SIG-M5 (cell line): Measurements from ENCODE around the gene NRCAM.

Experiments used
- DNase-seq: peaks from one replicate; lab custom pipeline; 2025; lab: John Stamatoyannopoulos, UW

Gene NRCAM

DNA sequence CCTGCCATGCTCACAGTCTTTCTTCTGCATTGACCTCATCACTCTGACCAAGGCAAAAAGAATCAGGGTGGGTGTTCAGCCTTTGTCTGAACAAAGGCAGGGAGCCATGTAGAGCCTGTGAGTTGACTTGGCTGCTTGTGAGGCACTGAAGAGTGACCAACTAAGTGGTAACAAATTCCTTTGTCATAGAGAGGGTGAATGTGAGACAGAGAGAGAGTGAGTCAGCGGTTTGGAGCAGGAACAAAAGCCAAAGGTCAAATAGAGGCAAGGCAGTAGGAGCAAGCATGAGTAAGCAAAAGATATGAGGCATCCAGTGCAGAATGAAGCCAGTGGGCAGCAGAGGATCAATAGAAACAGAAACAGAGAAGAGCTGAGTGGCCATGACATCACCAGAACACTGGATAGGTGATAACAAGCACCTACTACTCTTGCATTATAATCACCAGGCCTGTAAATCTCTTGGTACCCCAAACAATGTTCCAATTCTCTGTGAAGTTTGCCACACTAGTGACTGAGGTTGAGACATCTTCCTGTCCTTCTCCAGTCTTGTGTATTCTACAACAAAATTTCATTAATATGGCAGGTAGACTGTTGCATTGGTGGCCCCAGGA lies 209.9 kb downstream of the NRCAM start:
- DNase-seq, result no peak

DNA sequence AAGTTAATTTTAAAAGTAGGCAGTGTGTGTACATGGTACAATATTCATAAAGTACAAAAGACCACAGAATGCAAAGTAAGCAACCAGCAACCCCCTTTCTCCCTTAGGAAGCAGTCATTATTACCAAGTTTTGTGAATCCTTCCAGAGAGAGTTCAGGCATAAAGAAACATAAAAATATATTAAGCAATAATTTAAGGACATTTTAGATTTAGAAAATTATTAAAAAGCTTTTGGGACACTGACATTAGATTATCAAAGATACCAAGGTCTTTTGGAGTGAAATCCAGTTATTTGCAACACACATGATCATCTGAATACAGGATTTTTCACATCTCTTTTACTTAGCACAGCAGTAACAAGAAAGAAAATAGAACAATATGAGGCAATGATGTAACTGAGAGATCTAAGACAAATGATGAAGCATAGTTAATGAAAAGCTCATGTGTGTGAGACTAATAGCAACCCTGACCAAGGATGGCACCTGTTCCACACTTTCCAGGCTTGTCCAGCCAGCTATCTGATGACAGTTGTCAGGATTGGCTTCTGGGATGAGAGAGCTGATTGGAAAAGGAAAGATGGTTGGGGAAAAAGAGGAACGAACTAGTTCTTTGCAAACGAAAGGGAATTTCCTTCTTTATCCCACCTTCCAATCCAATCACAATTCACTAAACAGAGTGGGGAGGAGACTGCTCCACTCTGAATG lies 210.6 kb downstream of the NRCAM start:
- no peak for DNase-seq

DNA sequence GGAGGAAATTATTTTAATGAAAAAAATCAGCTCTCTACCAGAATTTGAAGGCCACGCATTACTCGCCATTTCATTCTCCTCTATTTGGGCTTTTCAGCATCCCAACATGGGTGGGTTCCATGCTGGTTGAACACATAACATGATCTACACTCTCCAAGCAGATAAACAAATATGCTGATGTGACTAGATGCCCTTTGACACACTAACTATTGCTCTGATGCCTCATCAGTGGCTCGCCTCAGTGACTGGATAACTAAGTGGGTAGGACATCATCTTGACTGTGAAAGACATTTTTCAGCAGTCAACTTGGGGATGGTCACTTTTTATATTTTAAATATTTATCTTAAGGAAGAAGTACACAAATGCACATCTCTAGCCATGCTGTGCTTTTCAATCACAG lies 212.1 kb downstream of the NRCAM start:
- DNase-seq, result no peak

DNA sequence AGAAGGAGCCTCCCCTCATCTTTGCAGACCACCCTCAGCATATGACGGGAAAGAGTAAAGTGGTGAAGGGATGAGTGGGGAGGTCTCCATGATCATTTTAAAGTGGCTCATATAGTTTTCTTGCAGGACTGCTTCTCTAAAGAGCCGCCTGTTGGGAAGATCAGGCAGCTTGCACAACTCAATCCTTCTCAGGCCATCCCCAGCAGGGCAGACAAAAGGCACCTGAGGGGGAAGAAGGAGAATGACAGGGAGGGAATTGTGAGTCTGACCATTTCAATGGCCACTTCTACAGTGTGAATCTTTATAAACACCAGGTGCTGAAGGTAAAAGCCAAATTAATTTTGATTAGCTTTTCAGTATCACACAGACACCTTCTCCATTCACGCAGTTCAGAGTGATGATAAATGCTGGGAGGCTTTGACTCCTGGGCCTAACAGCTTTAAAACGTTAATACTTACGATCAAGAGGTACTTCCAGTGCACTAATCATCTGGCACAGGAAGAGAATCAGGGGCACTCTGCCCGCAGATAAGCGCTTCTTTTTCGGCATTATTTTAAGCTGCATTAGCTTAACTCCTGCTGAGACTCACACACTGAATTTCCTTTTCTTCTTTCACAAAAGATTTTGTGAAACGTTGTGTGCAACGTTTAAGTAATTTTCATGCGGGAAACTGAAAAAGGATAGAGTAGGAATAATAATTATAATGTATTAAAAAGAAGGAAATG lies 216.6 kb downstream of the NRCAM start:
- no peak for DNase-seq

DNA sequence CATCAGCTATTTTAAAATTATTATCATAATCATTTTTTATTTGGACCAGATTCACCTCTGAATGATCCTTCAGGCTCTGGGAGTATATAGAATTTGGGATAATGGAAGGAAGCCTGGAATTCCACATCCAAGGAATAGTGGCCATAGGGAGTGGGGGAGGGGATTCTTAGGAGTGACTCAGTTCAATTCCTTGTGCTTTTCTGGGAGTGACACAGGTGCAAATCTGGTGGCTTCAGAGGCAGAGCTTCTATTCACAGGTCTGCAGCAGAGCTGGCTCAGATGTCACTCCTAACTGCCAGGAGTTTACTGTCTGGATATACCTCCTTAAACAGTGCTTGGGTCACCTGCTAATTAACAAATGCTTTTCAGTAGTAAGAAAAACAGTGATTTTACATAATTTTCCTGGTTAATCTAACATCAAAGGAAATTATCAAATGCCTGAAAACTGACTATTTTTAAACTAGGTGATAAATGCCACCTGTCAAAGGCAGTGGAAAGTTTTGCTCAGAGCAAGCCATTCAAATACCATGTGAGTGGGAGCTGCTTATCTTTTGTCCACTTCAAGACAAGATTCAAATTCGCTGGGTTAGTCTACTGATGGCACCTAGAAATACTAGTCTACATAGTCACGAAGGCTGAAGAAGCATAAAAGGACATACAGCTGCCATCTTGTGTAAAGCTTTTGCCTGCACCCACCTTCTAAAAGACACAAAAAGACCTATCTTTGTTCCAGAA lies 219.4 kb downstream of the NRCAM start:
- DNase-seq, result no peak

DNA sequence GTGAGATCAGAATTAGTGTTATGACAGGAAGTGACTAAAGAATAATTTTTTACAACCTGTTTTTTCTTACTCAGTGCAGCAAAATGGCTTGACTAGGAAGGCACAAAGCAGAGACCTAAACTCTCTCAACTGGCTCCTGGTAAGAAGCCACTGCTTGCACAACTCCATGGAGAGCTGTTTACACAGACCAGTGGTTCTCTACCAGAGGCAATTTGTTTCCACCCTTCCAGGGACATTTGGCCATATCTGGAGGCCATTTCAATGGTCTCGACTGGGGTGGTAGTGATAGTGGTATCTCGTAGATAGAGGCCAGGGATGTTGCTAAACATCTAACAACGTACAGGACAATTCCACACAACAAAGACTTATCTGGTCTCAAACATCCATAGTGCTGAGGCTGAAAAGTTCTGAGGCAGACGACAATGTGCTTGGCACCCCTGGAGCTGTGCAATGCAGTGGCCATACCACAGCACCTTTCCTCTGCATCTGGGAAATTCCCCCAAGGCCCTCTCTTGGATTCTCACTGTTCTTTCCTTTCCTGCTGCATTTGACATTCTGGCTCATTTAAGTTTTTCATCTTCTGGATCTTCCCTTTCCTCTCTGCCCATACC lies 220.7 kb downstream of the NRCAM start:
- no peak for DNase-seq

DNA sequence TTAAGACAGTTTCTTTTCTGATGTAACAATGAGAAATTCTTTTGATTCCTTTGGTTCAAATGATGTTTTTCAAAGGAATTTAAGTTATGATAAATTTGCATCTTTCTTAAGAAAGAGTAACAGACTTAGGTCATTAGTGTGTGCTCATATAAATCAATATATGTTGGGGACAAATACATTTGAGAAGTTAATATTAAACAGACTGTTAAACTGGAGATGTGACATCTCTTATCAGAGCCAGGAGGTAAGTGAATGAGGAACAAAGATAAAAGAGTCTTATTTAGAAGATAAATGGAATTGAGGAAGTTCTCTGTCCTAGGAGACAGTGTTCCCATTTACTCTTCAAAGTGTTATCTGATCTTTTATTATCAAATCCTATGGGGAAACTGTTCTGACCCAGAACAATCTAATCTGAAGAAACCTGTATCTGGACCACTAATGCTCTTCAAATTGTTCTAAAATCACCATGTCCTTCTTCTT lies 221.2 kb downstream of the NRCAM start:
- DNase-seq, result no peak

DNA sequence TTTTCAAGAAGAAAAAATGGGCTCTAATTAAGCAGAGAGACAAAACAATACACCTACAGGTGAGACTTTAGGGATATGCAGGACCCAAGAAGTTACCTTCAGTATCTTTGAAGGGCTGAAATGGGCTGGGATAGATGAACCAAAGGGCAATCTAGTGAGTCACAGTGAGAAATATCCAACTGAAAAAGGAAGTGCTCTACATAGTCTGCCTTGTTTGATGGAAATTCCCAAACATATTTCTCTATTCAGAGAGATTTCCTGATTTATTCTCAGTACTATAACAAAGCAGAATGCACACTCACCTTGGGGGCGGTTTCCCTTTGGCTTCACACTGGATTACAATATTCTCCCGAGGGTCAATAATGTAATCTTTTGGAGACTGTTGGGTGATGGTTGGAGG lies 222.0 kb downstream of the NRCAM start:
- DNase-seq, result no peak

DNA sequence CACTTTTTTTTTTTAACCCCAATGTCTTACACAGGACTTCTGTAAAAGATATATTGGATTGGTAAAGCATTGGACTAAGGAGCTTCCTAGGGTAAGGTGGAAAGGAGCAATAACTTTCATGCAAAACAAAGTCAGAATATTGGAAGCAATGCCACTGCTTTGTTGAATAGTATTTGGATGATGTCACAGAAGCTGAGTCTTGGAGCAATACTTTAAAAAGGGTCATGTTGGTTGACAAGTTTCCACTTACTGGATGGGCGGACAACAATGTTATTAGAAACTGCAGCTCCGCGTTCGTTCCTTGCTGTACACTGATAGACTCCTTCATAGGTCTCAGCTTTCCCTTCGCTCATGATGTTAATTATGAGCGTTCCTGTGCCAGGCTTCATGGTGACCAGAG lies 224.2 kb downstream of the NRCAM start:
- no peak for DNase-seq

DNA sequence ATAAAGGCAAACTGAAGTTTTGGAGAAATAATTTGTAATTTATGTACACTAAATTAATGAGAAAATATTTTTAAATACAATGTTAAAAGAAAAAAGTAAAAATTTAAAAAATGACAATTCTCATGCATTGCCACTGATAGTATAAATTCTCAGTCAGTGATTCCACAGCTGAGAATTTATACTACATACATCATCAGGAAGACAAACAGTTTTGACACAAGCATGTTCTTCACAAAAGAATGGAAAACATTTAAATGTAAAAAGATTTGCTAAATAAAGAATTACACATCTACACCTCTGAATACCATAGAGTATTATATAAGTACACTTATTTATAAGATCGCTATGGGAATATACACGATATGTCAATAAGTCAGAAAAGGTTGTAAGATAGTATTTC lies 225.0 kb downstream of the NRCAM start:
- DNase-seq, result no peak

DNA sequence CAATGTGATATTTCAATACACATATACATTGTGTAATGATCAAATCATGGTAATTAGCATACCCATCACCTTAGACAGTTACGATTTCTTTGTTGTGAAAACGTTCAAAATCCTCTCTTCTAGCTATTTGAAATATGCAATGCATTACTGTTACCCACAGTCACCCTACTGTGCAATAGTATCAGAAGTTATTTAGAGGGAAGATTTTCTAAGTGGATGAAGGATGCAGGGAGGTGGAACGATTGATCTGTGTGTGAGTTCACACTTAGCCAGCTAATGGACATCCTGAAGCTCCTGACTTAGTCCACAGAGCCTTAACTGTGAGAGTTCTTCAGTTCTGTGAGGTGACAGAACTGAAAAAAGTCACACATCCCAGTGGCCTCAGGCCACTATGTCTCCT lies 228.9 kb downstream of the NRCAM start:
- no peak for DNase-seq

DNA sequence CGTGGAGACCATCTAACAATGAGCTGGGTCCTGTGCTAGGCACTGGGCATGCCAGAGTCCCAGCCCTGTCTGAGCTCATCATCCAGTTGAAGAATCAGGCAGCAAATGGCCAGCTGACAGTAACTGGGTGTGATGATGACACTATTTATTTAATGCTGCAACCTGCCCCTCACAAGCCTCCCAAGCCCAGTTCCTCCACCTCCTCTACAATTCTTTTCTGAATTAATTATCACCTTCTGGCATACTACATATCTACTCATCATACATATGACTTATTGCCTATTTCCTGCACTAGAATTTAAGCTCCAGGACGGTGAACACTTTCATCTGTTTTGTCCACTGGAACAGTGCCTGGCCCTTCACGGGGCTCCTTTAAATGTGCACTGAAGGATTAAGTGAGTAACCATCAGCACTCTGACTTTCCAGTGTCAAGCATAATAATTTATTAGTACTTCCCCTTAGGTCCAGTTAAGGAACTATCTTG lies 229.4 kb downstream of the NRCAM start:
- DNase-seq, result no peak

DNA sequence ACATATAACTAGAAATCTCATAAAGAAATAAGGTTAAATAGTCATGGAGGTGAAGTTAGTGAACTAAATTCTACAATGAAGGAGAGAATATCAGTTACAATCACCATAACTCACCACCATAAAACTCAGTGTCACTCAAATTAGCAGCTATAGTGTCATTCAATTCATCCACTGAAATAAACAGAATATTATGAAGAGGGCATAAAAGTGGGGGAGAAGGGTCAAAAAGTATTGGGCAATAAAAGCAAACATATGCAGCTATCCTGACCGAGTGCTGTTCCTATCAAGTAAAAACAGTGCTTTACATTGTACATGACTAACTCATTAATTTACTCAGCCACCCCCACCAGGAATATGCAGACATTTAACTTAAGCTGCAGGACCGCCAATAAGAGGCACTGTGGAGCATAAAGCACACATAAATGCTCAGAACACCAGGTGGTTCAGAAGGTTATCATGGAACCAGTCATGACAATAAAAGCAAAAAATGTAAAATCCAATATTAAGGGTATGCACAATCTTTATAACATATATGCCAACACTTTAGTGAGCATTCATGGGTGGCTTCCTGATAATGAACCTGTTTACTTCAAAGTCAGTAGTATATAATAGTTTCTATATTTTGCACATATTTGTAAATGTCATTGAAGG lies 230.6 kb downstream of the NRCAM start:
- DNase-seq, result no peak

DNA sequence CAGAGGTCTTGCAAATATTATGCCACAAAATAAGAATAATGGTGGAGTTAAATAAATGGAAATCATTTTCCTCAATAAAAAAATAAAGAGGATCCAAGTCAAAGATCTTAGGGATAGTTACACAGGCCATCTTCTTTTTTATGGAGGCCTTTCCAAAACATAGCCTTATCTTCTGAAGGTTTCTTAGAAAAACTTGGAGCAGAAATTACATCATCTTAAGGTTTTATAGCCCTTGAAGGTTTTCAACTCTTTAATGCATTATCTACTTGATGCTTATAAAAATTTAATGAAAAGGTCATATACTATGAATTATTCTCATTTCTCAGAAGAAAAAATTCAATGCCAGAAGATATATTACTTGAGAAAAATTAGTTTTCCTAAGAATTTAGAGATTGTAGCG lies 231.8 kb downstream of the NRCAM start:
- DNase-seq, result no peak

DNA sequence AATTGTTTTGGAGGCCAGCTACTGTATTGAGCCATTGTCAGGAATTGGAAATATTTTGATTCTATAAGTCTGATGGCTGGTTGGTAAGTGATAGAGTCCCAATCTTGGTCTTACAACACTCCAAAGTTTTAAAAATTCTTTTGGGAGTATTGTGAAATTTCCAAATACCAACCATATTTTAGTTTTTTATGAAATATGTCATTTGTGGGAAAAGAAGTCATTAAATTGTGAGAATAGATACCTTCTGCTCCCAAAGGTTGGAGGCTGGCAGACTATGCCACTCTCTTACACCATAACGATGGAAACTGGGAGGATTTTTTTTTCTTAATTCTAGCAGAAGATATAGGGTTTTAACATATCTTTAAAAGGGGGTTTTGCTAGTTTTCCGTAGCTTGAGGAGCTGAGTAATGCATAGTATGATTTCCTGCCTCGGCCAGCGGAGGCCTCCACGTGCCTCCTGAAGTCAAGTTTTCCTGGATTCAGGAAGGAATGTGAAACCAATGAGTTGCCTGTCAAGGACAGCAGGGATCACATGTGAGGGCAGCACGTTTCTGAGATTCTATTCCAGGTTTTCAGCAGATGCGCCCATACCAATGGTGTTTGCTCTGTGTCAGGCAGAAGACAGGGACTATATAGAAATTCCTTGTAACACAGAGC lies 233.9 kb downstream of the NRCAM start:
- no peak for DNase-seq

DNA sequence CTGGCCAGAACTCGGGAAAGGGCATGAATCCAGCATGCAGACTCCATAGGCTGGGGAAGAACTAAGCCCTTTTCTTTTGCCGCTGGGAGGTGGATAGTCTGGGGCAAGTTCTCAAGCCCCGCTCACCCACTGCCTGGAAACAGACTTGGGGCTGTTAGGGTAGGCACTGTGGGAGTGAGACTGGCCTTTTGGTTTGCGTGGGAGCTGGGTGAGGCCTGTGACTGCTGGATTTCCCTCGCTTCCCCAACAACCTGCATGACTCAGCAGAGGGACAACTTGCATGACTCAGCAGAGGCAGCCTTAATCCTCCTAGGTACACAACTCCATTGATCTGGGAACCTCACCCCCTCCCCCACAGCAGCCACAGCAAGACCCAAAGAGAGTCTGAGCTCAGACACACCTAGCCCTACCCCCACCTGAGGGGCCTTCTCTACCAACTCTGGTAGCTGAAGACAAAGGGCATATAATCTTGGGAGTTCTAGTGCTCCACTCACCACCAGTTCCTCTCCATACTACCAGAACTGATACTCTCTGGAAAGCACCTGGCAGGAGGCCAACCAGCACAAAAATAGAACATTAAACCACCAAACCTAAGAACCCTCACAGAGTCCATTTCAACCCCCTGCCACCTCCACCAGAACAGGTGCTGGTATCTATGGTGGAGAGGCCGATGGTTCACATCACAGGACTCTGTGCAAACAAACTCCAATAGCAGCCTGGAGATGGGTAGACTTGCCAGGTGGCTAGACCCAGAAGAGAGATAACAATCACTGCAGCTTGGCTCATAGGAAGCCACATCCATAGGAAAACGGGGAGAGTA lies 244.6 kb downstream of the NRCAM start:
- no peak for DNase-seq

DNA sequence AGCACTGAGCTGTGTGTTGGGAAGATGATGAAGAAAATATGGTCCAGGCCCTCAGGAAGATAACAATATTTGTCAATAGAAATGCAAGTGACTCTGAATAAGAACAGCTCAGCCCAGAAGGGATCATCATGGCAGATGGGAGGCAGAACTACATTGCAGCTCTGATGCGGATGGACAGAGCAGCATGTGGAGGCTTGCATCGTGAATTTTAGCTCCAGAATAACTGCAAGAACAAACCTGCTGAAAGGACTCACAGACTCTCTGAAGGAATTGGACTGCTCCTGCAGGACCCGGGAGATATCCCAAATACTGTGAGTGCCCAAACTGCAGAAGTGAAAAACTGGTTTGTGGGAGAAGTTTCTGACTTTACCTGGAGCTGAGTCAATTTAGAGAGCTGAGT lies 245.4 kb downstream of the NRCAM start:
- DNase-seq, result no peak

DNA sequence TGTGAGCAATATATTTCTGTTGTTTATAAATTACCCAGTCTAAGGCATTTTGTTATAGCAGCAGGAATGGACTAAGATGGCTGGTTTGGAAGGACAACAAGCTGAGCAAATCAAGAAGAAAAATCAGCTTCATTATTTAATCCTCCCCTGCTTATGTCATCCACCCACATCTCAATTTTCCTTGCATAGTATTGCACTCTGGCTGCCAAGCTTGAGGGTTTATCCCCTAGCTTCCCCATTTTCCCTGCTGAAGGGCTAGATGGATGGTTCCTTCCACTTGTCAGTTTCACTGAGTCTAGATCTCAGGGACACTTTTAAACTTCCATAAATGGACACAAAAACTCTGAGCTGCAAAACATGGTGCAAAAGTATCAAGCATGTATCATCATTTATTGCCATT lies 250.9 kb downstream of the NRCAM start:
- no peak for DNase-seq

DNA sequence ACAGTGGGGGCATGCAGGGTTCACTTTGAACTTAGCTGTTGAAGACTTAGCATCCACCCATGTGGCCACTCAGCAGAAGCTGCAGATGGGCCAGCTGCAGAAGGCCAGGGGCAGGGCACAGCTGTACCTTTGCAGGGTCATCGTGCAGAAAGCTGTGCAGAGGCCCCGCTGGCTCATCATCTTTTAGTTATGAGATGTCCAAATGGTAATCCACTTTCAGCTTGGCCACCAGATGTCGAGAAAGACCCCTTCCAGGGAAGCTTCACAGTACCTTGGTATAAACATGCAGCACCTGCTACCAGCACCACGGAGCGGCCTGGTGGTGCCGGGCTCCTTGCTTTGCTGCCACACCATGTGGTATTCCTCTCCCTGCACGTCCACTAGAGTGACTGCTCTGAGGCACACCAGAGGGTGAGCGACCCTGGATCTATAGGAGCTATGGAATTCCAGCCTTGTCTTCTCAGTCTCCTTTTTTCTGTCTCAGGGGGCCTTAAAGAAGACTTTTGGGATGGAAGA lies 251.9 kb downstream of the NRCAM start:
- DNase-seq, result no peak

DNA sequence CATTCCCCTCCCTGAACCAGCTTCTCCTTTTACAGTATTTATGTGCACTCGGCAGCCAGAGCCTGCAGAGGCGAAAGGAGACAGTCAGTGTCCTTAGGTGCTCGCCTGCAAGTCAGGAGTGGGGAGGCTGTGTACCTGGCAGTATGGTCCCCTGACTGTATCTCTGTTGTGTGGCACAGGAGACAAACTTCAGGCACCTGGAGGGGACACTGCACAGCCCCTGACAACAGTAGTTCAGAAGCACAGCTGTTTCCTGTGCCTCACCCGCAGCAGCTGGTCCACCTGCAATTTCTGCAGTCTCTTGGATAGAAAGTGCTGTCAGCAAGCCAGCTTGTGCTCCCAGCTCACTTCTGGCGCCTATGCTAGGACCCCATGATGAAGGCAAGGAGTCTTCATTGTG lies 252.7 kb downstream of the NRCAM start:
- no peak for DNase-seq
